D721Med (cell line): ENCODE measurements around the gene ISLR2.
A peak's percentile ranks its signal among the peaks of the same experiment; 100 is the strongest.
"Not testable (repeated sequence)": the region's sequence is repeated elsewhere in the genome, so short reads cannot be mapped to it uniquely, and the experiment has no call there.

ENCODE experiments used
- DNase-seq: peaks from one replicate; pipeline ENCODE4 v3.0.0; 2011; ENCODE audit warnings: low spot score; ENCODE audit not compliant: insufficient read length
- FAIRE-seq: peaks from 2 replicates; lab custom pipeline; 2011; peaks lifted over from hg19 to GRCh38; lab: Jason Lieb, UNC
- TF ChIP-seq, protein P1 (sequence below): IDR thresholded peaks from 2 replicates; pipeline ENCODE4 v1.5.1; 2012; ENCODE audit warnings: mild to moderate bottlenecking, control low read depth; ENCODE audit not compliant: insufficient read depth; ENCODE audit errors: missing control alignments

ISLR2 gene, protein sequence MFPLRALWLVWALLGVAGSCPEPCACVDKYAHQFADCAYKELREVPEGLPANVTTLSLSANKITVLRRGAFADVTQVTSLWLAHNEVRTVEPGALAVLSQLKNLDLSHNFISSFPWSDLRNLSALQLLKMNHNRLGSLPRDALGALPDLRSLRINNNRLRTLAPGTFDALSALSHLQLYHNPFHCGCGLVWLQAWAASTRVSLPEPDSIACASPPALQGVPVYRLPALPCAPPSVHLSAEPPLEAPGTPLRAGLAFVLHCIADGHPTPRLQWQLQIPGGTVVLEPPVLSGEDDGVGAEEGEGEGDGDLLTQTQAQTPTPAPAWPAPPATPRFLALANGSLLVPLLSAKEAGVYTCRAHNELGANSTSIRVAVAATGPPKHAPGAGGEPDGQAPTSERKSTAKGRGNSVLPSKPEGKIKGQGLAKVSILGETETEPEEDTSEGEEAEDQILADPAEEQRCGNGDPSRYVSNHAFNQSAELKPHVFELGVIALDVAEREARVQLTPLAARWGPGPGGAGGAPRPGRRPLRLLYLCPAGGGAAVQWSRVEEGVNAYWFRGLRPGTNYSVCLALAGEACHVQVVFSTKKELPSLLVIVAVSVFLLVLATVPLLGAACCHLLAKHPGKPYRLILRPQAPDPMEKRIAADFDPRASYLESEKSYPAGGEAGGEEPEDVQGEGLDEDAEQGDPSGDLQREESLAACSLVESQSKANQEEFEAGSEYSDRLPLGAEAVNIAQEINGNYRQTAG

DNA sequence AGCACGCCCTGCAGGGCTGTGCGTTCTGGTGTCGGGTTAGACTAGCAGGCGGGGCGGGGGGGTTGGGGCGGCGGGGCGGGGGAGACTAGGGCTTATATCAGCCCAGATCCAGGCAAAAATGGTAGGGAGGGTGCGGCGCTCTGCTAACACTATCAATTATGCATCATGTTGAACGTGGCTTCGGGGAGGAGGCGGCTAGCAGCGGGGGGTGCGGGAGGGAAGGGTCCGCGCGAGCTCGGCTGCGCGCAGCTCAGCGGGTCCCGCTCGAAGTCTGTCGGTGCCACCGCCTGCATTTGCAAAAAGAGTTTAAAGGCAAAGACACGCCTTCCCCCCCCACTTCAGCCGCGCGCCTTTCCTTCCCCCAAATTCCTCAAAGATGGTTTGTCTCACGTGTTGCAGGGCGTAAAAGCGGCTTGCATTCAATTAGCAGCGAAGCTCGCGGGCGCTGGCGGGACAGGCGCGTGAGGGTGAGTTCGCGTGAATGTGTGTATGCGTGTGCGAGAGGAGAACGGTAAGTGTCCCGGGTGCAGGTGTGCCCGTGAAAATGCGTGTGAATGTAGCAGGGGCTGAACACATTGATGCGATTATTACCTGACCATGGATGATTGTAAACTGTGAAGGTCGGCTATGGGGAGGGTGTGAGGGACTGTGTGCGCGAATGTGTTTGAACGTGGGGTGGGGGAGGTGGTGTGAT, at the start of gene ISLR2:
TSS of gene ISLR2 (plus strand) at position 432 of the 694 bp plus-strand sequence. CDS start 2,169 bp downstream, outside the sequence.
- no peak for DNase-seq
- TF ChIP-seq, protein P1, sequence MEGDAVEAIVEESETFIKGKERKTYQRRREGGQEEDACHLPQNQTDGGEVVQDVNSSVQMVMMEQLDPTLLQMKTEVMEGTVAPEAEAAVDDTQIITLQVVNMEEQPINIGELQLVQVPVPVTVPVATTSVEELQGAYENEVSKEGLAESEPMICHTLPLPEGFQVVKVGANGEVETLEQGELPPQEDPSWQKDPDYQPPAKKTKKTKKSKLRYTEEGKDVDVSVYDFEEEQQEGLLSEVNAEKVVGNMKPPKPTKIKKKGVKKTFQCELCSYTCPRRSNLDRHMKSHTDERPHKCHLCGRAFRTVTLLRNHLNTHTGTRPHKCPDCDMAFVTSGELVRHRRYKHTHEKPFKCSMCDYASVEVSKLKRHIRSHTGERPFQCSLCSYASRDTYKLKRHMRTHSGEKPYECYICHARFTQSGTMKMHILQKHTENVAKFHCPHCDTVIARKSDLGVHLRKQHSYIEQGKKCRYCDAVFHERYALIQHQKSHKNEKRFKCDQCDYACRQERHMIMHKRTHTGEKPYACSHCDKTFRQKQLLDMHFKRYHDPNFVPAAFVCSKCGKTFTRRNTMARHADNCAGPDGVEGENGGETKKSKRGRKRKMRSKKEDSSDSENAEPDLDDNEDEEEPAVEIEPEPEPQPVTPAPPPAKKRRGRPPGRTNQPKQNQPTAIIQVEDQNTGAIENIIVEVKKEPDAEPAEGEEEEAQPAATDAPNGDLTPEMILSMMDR: no peak
- no peak for FAIRE-seq

DNA sequence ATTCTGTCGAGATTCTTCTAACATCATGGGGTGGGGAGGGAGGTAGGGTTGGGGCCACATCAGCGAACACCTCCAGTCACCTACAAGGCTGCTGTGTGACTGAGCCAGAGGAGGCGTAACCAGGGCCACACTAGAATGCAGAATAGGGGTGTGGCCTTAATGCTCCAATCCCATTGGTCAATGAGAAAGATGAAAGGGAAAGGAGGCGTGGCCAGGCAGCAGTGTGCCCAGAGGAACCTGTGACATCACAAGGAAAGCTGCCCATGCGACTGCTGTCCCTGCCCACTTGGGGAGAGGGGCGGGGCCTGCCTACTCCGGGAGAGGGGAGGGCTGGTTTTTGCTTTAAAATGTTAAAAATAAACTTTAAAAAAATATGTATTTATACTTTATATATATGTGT, 47.9 kb upstream of the ISLR2 start, which contains the start of gene GOLGA6A:
TSS of gene GOLGA6A (minus strand) at position 101 of the 400 bp plus-strand sequence. CDS start at position 60, 41 bp downstream.
- not testable (repeated sequence) for FAIRE-seq, DNase-seq

DNA sequence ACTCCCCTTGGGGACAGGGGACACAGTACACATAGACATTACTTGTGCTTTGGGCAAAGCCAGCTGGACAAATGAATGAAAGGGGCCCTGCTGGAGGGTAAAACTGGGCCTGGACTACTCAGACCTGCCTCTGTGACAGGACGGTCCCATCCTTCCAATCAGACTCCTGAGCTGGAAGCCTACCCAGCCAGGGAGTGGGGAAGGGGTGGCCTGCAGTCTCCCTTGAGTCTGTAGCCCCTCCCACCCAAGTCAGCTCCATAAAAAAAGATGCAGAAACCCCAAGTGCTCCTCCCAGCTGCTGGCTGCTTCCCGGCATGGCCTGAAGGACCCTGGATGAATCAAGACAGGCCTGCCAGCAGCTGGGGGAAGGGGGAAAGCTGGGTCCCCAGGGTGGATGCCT, 35.8 kb upstream of the ISLR2 start:
- not testable (repeated sequence) for FAIRE-seq

DNA sequence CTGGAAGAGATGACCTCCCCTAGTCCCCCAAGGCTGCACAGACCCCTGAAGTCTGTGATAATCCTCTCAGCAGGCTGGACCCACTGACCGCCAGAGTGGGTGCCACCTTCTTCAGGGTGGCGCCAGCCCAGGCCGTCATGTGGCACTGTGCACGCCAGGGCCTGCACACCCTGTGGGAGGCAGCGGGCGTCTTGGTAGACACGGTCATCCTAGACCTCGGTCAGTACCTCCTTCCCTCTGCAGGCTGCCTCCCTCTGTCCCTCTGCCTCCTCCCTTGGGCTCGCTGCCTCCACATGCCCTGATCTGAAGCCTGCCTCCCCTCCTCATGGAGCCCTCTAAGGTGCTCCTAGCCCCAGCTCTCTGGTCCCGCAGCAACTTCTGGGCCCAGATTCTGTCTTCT, 34.8 kb upstream of the ISLR2 start:
- not testable (repeated sequence) for FAIRE-seq, DNase-seq

More for the DNA sequence above, 35.8 kb upstream of the ISLR2 start:
- not testable (repeated sequence) for DNase-seq

DNA sequence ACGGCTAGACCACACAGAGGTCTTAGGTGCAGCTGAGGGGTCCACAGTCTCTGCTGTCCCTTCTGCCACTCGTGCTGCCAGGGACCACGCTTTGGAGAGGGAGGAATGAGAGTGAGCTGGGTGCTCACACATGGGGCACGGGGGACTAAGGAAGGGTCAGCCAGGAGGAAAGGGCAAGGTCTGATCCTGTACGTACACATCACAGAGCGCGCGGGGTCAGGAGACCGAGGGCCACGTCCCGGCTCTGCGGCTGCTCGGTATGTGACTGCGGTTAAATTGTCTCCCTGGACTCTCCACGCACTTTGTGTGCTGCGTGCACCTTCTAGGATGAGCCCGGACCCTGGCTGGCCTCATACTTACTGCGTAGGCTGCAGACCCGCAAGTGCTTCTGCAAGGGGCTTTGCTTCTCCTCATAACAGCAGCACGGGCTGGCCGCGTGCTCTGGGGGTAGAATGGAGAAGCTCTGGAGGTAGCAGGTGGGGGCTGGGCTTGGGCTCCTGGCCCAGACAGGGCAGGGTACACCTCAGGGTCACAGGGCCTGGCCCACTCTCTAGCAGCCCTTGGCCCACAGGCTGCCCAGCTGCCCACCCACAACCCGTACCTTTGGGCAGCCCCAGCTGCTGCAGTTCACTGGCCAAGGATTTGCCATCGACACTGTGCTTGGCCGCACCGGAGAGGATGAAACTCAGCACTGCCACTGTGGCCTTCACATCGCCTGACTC, 33.5 kb upstream of the ISLR2 start:
- FAIRE-seq, DNase-seq: not testable (repeated sequence)

DNA sequence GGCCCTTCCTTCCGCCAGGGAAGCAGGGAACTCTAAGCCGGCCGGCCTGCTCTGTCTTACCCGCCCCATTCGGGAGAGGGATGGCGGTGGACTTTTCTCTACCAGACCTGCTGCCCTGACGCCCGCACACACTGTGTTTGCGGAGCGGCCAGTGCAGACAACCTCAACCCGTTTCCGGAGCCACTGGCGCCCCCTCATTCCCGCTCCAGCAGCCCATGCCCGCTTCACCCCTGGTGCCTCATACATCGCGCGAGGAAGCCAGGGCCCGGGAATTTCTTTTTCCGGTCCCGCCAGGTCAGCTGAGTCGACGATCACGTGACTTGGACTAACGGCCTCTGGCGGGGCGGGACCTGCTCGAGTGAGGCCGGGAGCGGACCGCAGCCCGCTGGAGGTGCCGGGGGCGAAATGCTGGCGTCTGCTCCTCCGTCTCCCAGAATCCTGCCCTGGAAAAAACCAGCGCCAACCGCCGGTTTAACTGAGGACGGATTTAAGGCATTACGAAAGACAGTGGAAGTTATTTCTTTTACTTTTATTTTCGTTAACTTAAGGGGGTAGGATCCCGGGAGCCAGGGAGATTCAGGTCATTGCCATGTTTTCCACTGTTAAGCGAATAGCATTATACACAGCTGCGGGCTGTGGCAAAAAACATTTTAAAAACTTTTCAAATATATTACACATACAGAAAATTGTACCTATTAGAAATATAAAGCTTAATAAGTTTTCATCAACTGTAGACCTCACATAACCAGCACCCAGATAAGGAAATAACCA, 30.2 kb upstream of the ISLR2 start:
- peak; percentile 71 for DNase-seq
- FAIRE-seq: not testable (repeated sequence)

DNA sequence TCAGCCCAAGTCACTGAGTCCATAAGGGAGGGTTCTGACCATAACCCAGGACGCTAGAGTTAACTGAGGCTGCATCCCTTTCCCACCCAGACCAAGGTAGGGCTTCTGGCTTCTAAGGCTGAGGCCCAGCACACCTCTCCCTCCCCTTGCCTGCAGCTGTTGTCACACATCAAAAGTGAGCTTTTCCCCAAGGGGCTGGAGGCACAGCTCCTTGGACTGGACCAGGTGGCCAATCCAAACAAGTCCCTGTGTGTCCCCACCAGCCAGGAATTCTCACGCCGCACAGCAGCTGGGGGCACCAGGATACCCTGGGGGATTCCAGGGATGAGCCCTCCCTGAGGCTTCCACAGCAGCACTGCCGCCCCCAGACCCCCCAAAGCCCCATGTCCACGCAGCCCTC, 22.3 kb upstream of the ISLR2 start:
- no peak for DNase-seq
- TF ChIP-seq, protein P1: no peak
- FAIRE-seq: no peak

DNA sequence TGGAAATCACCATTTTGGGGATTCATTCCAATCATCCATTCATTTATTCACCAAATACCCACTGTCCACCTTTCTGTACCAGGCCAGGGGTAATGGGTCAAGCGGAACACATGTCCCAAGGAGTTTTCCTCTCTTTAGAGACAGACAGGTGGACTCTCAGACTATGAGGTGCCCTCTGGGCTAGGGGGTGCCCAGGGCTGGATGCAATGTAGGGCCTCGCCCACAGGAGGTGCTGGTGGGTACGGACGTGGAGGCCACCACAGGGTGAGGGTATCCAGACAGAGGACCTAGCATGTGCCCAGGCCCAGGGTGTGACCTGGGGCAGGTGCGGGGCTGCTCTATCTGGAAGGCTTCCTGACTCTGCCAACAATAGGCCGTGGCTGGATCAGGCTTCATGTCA, 21.8 kb upstream of the ISLR2 start:
- DNase-seq, FAIRE-seq: not testable (repeated sequence)

DNA sequence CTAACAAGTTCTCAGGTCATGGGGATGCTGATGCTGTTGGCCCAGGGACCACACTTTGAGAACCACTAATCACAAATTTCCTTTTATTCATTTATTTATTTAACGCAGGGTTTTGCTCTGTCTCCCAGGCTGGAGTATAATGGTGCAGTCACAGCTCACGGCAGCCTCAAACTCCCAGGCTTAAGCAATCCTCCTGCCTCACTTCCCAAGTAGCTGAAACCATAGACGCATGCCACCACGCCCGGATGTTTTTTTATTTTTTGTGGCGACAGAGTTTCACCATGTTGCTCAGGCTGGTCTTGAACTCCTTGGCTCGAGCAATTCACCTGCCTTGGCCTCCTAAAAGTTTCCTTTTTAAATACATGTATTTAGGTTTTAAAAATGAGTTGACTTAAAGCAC, 20.7 kb upstream of the ISLR2 start:
- no peak for DNase-seq
- FAIRE-seq: no peak
- TF ChIP-seq, protein P1: no peak
